ENCODE data around the gene LDLRAD3.

The LDLRAD3 gene

DNA sequence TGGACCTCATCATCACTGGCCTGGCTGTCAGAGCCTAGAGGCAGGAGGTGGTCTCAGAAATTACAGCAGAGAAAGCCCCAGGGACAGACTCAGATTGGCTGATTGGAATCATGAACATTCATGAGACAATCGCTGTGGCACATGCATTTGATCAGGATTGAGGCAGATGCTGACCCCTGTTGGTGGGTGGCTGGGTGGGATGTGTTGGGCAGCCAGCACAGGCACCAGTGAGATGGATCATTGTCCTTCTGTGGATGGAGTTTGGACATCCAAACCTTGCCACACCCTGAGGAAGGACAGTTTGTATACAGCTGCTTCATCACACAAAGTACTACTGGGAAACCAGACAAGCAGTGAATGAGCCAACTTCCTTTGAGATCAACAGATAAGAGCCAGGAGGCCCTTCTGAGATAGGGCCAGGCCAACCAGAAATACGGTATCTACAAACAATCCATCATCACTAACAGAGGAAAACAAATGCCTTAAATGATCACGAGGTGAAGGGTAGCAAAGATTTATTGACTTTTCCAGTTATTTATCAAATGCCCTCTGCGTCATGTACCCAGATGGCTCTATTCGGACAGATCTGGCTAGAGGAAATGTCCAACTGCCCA, 328.0 kb downstream of the LDLRAD3 start:
- no peak for ATAC-seq
- TF ChIP-seq RARB (CRISPR knock-in tag; IDR thresholded peaks at IDR 0.05), result no peak
- no peak for TF ChIP-seq ESRRG (CRISPR knock-in tag; IDR thresholded peaks at IDR 0.05)
- no peak for TF ChIP-seq ZNF70 (CRISPR knock-in tag; IDR thresholded peaks at IDR 0.05)

- no peak for ATAC-seq
- TF ChIP-seq CSRNP3 (CRISPR knock-in tag; IDR thresholded peaks at IDR 0.05) (no peak), CSDC2 (CRISPR knock-in tag; IDR thresholded peaks at IDR 0.05) (no peak), ESRRG (CRISPR knock-in tag; IDR thresholded peaks at IDR 0.05) (no peak), TOX (CRISPR knock-in tag; IDR thresholded peaks at IDR 0.05; ENCODE audit: borderline replicate concordance) (no peak), ARNTL (CRISPR knock-in tag; IDR thresholded peaks at IDR 0.05; ENCODE audit: borderline replicate concordance, low read depth) (no peak), PPARA (CRISPR knock-in tag; IDR thresholded peaks at IDR 0.05; ENCODE audit: borderline replicate concordance) (no peak), RARB (CRISPR knock-in tag; IDR thresholded peaks at IDR 0.05) (no peak), ISL1 (CRISPR knock-in tag; IDR thresholded peaks at IDR 0.05) (no peak), PATZ1 (CRISPR knock-in tag; IDR thresholded peaks at IDR 0.05; ENCODE audit: borderline replicate concordance) (no peak), ZC3H10 (CRISPR knock-in tag; IDR thresholded peaks at IDR 0.05) (no peak), OSR1 (CRISPR knock-in tag; IDR thresholded peaks at IDR 0.05) (no peak), ZFP3 (CRISPR knock-in tag; IDR thresholded peaks at IDR 0.05) (no peak), ZFP30 (CRISPR knock-in tag; IDR thresholded peaks at IDR 0.05) (no peak), TCF4 (CRISPR knock-in tag; IDR thresholded peaks at IDR 0.05; ENCODE audit: borderline replicate concordance) (no peak), CREB5 (CRISPR knock-in tag; IDR thresholded peaks at IDR 0.05; ENCODE audit: low read depth) (no peak), BACH2 (CRISPR knock-in tag; IDR thresholded peaks at IDR 0.05; ENCODE audit: borderline replicate concordance) (no peak)
- TF ChIP-seq, protein P1, sequence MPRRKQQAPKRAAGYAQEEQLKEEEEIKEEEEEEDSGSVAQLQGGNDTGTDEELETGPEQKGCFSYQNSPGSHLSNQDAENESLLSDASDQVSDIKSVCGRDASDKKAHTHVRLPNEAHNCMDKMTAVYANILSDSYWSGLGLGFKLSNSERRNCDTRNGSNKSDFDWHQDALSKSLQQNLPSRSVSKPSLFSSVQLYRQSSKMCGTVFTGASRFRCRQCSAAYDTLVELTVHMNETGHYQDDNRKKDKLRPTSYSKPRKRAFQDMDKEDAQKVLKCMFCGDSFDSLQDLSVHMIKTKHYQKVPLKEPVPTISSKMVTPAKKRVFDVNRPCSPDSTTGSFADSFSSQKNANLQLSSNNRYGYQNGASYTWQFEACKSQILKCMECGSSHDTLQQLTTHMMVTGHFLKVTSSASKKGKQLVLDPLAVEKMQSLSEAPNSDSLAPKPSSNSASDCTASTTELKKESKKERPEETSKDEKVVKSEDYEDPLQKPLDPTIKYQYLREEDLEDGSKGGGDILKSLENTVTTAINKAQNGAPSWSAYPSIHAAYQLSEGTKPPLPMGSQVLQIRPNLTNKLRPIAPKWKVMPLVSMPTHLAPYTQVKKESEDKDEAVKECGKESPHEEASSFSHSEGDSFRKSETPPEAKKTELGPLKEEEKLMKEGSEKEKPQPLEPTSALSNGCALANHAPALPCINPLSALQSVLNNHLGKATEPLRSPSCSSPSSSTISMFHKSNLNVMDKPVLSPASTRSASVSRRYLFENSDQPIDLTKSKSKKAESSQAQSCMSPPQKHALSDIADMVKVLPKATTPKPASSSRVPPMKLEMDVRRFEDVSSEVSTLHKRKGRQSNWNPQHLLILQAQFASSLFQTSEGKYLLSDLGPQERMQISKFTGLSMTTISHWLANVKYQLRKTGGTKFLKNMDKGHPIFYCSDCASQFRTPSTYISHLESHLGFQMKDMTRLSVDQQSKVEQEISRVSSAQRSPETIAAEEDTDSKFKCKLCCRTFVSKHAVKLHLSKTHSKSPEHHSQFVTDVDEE (CRISPR knock-in tag; IDR thresholded peaks at IDR 0.05), result no peak
Measured at GRCh38 chr11:36273110-36273509, 329.2 kb downstream of the LDLRAD3 start.

GRCh38 chr11:36274414-36274813, 330.6 kb downstream of the LDLRAD3 start:
- no peak for TF ChIP-seq ZNF70 (CRISPR knock-in tag; IDR thresholded peaks at IDR 0.05)
- TF ChIP-seq CREB5 (CRISPR knock-in tag; IDR thresholded peaks at IDR 0.05; ENCODE audit: low read depth), result no peak
- no peak for TF ChIP-seq CSDC2 (CRISPR knock-in tag; IDR thresholded peaks at IDR 0.05)
- TF ChIP-seq TCF4 (CRISPR knock-in tag; IDR thresholded peaks at IDR 0.05; ENCODE audit: borderline replicate concordance), result no peak
- no peak for TF ChIP-seq ZNF565 (CRISPR knock-in tag; conservative IDR thresholded peaks at IDR 0.05; ENCODE audit: low read depth)
- TF ChIP-seq RARB (CRISPR knock-in tag; IDR thresholded peaks at IDR 0.05), result no peak
- no peak for TF ChIP-seq PATZ1 (CRISPR knock-in tag; IDR thresholded peaks at IDR 0.05; ENCODE audit: borderline replicate concordance)
- TF ChIP-seq, protein P1 (CRISPR knock-in tag; IDR thresholded peaks at IDR 0.05), result no peak
- TF ChIP-seq TOX (CRISPR knock-in tag; IDR thresholded peaks at IDR 0.05; ENCODE audit: borderline replicate concordance), result no peak
- no peak for TF ChIP-seq GLIS3 (CRISPR knock-in tag; IDR thresholded peaks at IDR 0.05)
- no peak for ATAC-seq

All from SK-N-SH treated with all-trans-retinoic acid at 6 μM for 48 hours (cell line).